ENCODE measurements around the gene LIF. TPM values are rescaled to one million over a fixed set of nuclear protein-coding genes. Genes with fewer than 3 reads are reported as not detected.

The LIF gene
- total and polyA plus RNA-seq, 4 donors, result 0.77 to 26.1 (median 5.1) TPM

GRCh38 chr22:30285846-30286200 is 39.3 kb upstream of the LIF start:
- Histone ChIP-seq H3K4me1 (ENCODE audit: control insufficient read depth in 5 of 5, insufficient read depth in 5 of 5, low read length in 5 of 5) (peaks cover 0 to 27% (median 12%) of the 10 kb centered on the region in 5 donors), H3K27ac (ENCODE audit: low read depth in 1 of 2, low read length in 1 of 2) (no peak overlapping the region), H3K4me3 (no peak overlapping the region), H3K27me3 (ENCODE audit: control insufficient read depth in 3 of 3, insufficient read depth in 3 of 3, low read length in 2 of 3) (no peaks in the 10 kb centered on the region), H3K36me3 (ENCODE audit: control insufficient read depth in 4 of 4, insufficient read depth in 4 of 4, low read length in 4 of 4) (peaks cover 0 to 17% (median 8%) of the 10 kb centered on the region in 4 donors), H3K9me3 (ENCODE audit: control insufficient read depth in 4 of 4, insufficient read depth in 3 of 4, low read length in 3 of 4) (no peaks in the 10 kb centered on the region), H3K9ac (ENCODE audit: insufficient read depth in 1 of 2, low read length in 2 of 2) (no peak overlapping the region)
- ATAC-seq (ENCODE audit: insufficient read depth, low FRiP score) (no peak), DNase-seq (no peak)
- 91 to 94% methylated on average over 8 of the region's 8 CpGs for WGBS, 2 donors
- TF ChIP-seq CTCF (IDR thresholded peaks at IDR 0.05; ENCODE audit: control extremely low read depth, extremely low read depth), result no peak

GRCh38 chr22:30285176-30285845 is 38.8 kb upstream of the LIF start:
- H3K36me3 ChIP-seq (ENCODE audit: control insufficient read depth in 4 of 4, insufficient read depth in 4 of 4, low read length in 4 of 4), result peaks cover 0 to 17% (median 8%) of the 10 kb centered on the region in 4 donors
- peaks cover 0 to 22% (median 7%) of the 10 kb centered on the region in 5 donors for H3K4me1 ChIP-seq (ENCODE audit: control insufficient read depth in 5 of 5, insufficient read depth in 5 of 5, low read length in 5 of 5)
- H3K9ac ChIP-seq (ENCODE audit: insufficient read depth in 1 of 2, low read length in 2 of 2), result no peak overlapping the region
- H3K9me3 ChIP-seq (ENCODE audit: control insufficient read depth in 4 of 4, insufficient read depth in 3 of 4, low read length in 3 of 4), result no peaks in the 10 kb centered on the region
- no peaks in the 10 kb centered on the region for H3K27me3 ChIP-seq (ENCODE audit: control insufficient read depth in 3 of 3, insufficient read depth in 3 of 3, low read length in 2 of 3)
- no peak overlapping the region for H3K4me3 ChIP-seq
- 90 to 93% methylated on average over 27 of the region's 27 CpGs for WGBS, 2 donors
- ATAC-seq (ENCODE audit: insufficient read depth, low FRiP score), result no peak
- DNase-seq, result no peak
- H3K27ac ChIP-seq (ENCODE audit: low read depth in 1 of 2, low read length in 1 of 2), result no peak overlapping the region
- TF ChIP-seq CTCF (IDR thresholded peaks at IDR 0.05; ENCODE audit: control extremely low read depth, extremely low read depth), result no peak

- WGBS, 2 donors, result 86 to 89% methylated on average over 4 of the region's 4 CpGs
Measured at GRCh38 chr22:30284666-30285065, 38.1 kb upstream of the LIF start.

More at GRCh38 chr22:30284666-30285065, 38.1 kb upstream of the LIF start:
- Histone ChIP-seq H3K4me3 (no peak overlapping the region), H3K27me3 (ENCODE audit: control insufficient read depth in 3 of 3, insufficient read depth in 3 of 3, low read length in 2 of 3) (no peaks in the 10 kb centered on the region), H3K36me3 (ENCODE audit: control insufficient read depth in 4 of 4, insufficient read depth in 4 of 4, low read length in 4 of 4) (peaks cover 0 to 17% (median 8%) of the 10 kb centered on the region in 4 donors), H3K27ac (ENCODE audit: low read depth in 1 of 2, low read length in 1 of 2) (no peak overlapping the region), H3K9ac (ENCODE audit: insufficient read depth in 1 of 2, low read length in 2 of 2) (no peak overlapping the region), H3K4me1 (ENCODE audit: control insufficient read depth in 5 of 5, insufficient read depth in 5 of 5, low read length in 5 of 5) (peaks cover 0 to 16% (median 4%) of the 10 kb centered on the region in 5 donors), H3K9me3 (ENCODE audit: control insufficient read depth in 4 of 4, insufficient read depth in 3 of 4, low read length in 3 of 4) (no peaks in the 10 kb centered on the region)
- no peak for TF ChIP-seq CTCF (IDR thresholded peaks at IDR 0.05; ENCODE audit: control extremely low read depth, extremely low read depth)
- DNase-seq, result no peak
- ATAC-seq (ENCODE audit: insufficient read depth, low FRiP score), result no peak

Measured in lung (tissue), 12 donors.